Motor neuron (in vitro differentiated cells): ENCODE measurements around the gene OPN5. TPM values are rescaled to one million over a fixed set of nuclear protein-coding genes. Genes with fewer than 3 reads are reported as not detected.

Source experiments
- ATAC-seq, 8 experiments: fragments of 200-7000 bp; cut with Tn5 transposase; replicated peaks in 6 of 8; 2 replicates each; pipeline ENCODE4 v1.8.0; 2021; ENCODE audit warnings: mild to moderate bottlenecking in 8 of 8, moderate library complexity in 8 of 8
- H3K27ac ChIP-seq, 2 donors: fragments of 250-450 bp; sonication (Bioruptor Pico); 2 replicates each; pipeline ENCODE4 v1.9.0; 2021; ENCODE audit warnings: antibody characterized with exemption in 2 of 2, mild to moderate bottlenecking in 2 of 2, moderate library complexity in 1 of 2
- H3K4me1 ChIP-seq, 2 donors: fragments of 250-450 bp; sonication (Bioruptor Pico); replicated peaks in 1 of 2; 2 replicates each; pipeline ENCODE4 v1.6.1; 2021; ENCODE audit warnings: antibody characterized with exemption in 2 of 2, mild to moderate bottlenecking in 2 of 2, moderate library complexity in 1 of 2
- H3K4me3 ChIP-seq, 5 donors: fragments of 250-450 bp; sonication (Bioruptor Pico); 2 replicates each; pipeline ENCODE4 v1.9.0; 2021; ENCODE audit warnings: antibody characterized with exemption in 5 of 5, mild to moderate bottlenecking in 5 of 5, moderate library complexity in 4 of 5
- WGBS, 10 experiments: fragments of 450-650 bp; shearing (Covaris generic); methylation state at CpG; one replicate each; pipeline ENCODE4 v1.0.0; 2022; 5-methylcytosine and 5-hydroxymethylcytosine counted together
- in situ Hi-C, 9 experiments: fragments of 400-800 bp; cut with MboI; loops; one replicate each; pipeline ENCODE4 v1.15.0; 2021; ENCODE audit warnings: low sequenced_read_pairs in 9 of 9, low pct_unique_long_range_greater_than_20kb in 2 of 9; ENCODE audit not compliant: unreplicated experiment in 9 of 9
- total RNA-seq, 8 experiments: library from RNA; unstranded; fragments of 300-600 nt; gene quantifications; 2 replicates each; pipeline versions ENCODE4 v1.2.3 to v1.2.4, GENCODE V29; 2022

The OPN5 gene
- total RNA-seq, 8 experiments from 2014 or later = 0.05 to 1.6 (median 0.49) TPM; not detected in 1

GRCh38 chr6:47762502-47762901 is 19.3 kb upstream of the OPN5 start:
- 22 to 100% (median 98%) methylated on average over 1 to 3 of the region's 3 CpGs for WGBS, 10 experiments
- ATAC-seq = no peak
- Histone ChIP-seq H3K4me1 (no peaks in the 10 kb centered on the region), H3K4me3 (no peak overlapping the region), H3K27ac (no peak overlapping the region)
- in situ Hi-C loops = loop anchor here in 2 of 9 experiments (25.0 kb wide), 2 partner anchors 100 to 350 kb away; no protein-coding TSS in a partner anchor

GRCh38 chr6:47766445-47766844 is 15.4 kb upstream of the OPN5 start:
- Histone ChIP-seq H3K4me1 (no peaks in the 10 kb centered on the region), H3K27ac (no peak overlapping the region), H3K4me3 (no peak overlapping the region)
- in situ Hi-C loops = loop anchor here in 2 of 9 experiments (25.0 kb wide), 2 partner anchors 104 to 354 kb away; no protein-coding TSS in a partner anchor
- WGBS, 10 experiments = 30 to 100% (median 89%) methylated on average over 1 to 3 of the region's 3 CpGs
- ATAC-seq = no peak

GRCh38 chr6:47767102-47767501 is 14.7 kb upstream of the OPN5 start:
- Histone ChIP-seq H3K4me3 (no peak overlapping the region), H3K4me1 (no peaks in the 10 kb centered on the region), H3K27ac (no peak overlapping the region)
- in situ Hi-C loops = loop anchor here in 2 of 9 experiments (25.0 kb wide), 2 partner anchors 105 to 355 kb away; no protein-coding TSS in a partner anchor
- no peak for ATAC-seq
- 0 to 100% (median 65%) methylated on average over 1 of the region's 1 CpG; no CpG with 5 or more reads in 1 of the 10 experiments for WGBS, 10 experiments

DNA sequence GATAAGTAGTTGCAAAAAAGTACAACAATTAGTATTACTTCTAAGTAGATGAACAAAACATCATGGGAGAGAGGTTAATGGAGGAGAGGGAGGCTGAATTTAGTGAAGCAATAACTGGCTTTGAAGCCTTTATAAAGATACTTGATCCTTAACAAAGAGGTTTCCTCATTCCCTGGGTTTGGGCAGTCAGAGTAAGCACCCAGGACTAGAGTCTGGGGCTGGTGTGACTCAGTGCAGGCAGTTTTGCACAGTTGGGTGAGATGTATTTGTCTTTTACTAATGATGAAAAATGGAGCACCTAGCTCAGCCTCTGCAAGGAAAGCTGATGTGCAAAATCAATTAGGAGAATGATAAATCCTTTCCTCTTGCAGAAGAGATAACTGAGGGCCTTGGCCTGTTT is 11.8 kb upstream of the OPN5 start:
- no peak overlapping the region for H3K4me3 ChIP-seq
- peak in 2 of 8 experiments; percentile 52 to 89 for ATAC-seq
- peaks cover 0 to 10% of the 10 kb centered on the region in 2 donors for H3K4me1 ChIP-seq
- H3K27ac ChIP-seq = no peak overlapping the region
- in situ Hi-C loops = loop anchor here in 3 of 9 experiments (10.0 to 25.0 kb wide), 3 partner anchors 108 to 358 kb away; no protein-coding TSS in a partner anchor

DNA sequence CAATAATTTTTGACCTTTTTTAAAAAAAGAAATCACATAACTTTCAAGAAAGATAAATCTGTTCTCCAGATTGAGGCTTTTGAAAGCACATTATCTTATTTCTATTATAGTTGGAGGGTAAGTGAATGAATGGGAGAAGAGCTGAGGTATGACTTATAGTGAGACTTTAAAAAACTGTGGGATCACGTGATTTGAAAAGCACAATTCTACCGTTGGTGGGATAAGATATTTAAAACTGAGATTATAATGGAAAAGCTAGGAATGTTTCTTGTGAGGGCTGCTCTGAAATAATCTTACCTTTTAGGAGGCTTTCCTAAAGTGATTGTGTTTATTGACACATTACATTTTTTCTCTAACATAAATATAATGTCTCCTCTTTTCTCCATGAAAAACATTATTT is 9.5 kb upstream of the OPN5 start:
- WGBS, 10 experiments = 19 to 83% (median 74%) methylated on average over 2 of the region's 2 CpGs; no CpG with 5 or more reads in 2 of the 10 experiments
- in situ Hi-C loops = loop anchor here in 3 of 9 experiments (10.0 to 25.0 kb wide), 3 partner anchors 110 to 360 kb away; no protein-coding TSS in a partner anchor

GRCh38 chr6:47773005-47773404 is 8.8 kb upstream of the OPN5 start:
- no peak for ATAC-seq
- peaks cover 0 to 10% of the 10 kb centered on the region in 2 donors for H3K4me1 ChIP-seq
- in situ Hi-C loops = loop anchor here in 3 of 9 experiments (10.0 to 25.0 kb wide), 3 partner anchors 111 to 361 kb away; no protein-coding TSS in a partner anchor
- H3K4me3 ChIP-seq = no peak overlapping the region
- H3K27ac ChIP-seq = no peak overlapping the region
- 20 to 100% (median 81%) methylated on average over 1 to 5 of the region's 5 CpGs for WGBS, 10 experiments

More for the DNA sequence above, 9.5 kb upstream of the OPN5 start:
- peaks cover 0 to 10% of the 10 kb centered on the region in 2 donors for H3K4me1 ChIP-seq
- no peak overlapping the region for H3K4me3 ChIP-seq
- no peak overlapping the region for H3K27ac ChIP-seq
- ATAC-seq = no peak

- 0 to 45% (median 6%) methylated on average over 2 to 6 of the region's 6 CpGs; no CpG with 5 or more reads in 2 of the 10 experiments for WGBS, 10 experiments
- Histone ChIP-seq H3K27ac (no peak overlapping the region), H3K4me1 (no peaks in the 10 kb centered on the region), H3K4me3 (no peak overlapping the region)
- peak; percentile 51 to 96 (median 68) for ATAC-seq
- in situ Hi-C loops = loop anchor here in 8 of 9 experiments (10.0 to 25.0 kb wide), 5 partner anchors 146 to 1632 kb away; no protein-coding TSS in a partner anchor
Observed at GRCh38 chr6:47780510-47781356, 1.1 kb upstream of the OPN5 start.

- WGBS, 10 experiments = 14 to 100% (median 33%) methylated on average over 1 to 2 of the region's 2 CpGs; no CpG with 5 or more reads in 1 of the 10 experiments
- H3K4me1 ChIP-seq = peaks cover 0 to 2% of the 10 kb centered on the region in 2 donors
- H3K27ac ChIP-seq = no peak overlapping the region
- H3K4me3 ChIP-seq = no peak overlapping the region
- no peak for ATAC-seq
- in situ Hi-C loops = loop anchor here in 8 of 9 experiments (10.0 to 25.0 kb wide), 5 partner anchors 150 to 1627 kb away; no protein-coding TSS in a partner anchor
Observed at GRCh38 chr6:47785182-47785581, 3.4 kb downstream of the OPN5 start.

DNA sequence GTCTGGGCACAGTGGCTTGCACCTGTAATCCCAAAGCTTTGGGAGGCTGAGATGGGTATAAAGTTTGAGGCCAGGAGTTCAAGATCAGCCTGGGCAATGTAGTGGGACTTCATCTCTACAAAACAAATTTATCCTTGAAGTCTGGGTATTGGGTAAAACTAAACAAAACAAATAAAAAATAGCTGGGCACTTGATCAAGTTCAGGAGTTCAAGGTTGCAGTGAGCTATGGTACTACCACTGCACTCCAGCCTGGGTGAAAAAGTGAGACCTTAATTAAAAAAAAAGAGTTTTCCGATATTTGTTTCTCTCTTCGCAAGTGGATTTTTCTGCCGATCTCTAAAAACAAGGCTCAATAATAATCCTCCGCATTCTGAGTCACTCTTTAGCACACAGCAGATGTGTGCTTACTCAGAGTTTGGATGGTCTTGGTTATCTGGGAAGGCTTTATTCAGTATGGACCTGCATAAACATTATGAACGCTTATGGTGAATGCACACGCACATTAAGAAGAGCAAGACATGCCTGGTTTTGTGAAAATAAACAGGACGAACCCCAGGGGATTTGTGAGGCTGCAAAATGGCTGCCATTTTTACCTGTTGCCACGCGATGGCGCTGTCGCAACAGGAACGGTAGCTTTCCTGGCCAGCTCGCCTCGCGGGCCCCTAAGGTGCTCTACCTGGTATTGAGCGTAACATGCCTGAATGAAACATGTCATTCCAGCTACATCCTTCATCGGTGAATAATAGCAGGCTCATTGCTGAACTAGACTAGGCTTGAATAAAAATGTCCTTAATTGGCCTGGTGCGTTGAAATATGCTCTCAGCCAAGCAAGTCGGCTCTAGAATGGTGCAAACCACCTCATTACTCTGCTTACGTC is 6.0 kb downstream of the OPN5 start:
- H3K4me3 ChIP-seq = no peak overlapping the region
- WGBS, 10 experiments = 3 to 60% (median 20%) methylated on average over 2 to 20 of the region's 20 CpGs
- peak; percentile 81 to 95 (median 86) for ATAC-seq
- in situ Hi-C loops = loop anchor here in 8 of 9 experiments (10.0 to 25.0 kb wide), 5 partner anchors 153 to 1624 kb away; no protein-coding TSS in a partner anchor
- H3K27ac ChIP-seq = no peak overlapping the region
- peaks cover 0 to 2% of the 10 kb centered on the region in 2 donors for H3K4me1 ChIP-seq

DNA sequence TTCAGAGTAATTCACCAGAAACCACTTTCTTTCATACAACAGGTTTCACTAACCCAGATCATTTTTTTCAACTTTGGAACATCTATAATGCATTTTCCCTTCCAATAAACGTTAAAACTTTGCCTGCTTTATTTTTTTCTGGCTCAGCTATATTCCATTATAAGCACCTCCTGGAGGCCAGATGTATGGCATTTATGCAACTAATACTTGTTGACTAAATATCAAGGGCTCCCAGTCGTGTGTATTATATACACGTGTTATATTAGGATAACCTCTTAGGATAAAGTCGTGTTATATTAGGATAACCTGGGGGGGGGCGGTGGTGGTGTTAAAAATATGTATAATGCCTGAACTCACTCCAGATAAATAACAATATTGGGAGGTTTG is 6.7 kb downstream of the OPN5 start:
- no peak overlapping the region for H3K4me3 ChIP-seq

DNA sequence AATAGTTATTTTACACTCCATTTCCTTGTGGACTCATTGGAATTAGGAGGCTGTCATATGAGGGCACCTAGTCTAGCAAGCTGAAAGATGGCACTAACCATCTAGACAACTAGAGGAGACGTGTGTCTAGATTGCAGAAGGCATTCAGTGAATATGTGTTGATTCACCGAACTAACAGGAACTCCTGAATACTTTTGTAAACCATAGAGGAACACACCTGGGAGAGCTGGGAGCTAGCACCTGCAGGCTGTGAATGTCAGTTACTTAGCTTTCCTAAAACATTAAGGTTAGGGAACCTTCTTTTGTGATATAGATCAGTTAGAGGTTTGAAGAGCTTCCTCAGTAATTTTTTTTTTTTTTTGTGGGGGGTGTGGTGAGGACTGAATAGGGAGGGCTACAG is 7.7 kb downstream of the OPN5 start:
- no peak for ATAC-seq
- in situ Hi-C loops = loop anchor here in 8 of 9 experiments (10.0 to 25.0 kb wide), 5 partner anchors 155 to 1623 kb away; no protein-coding TSS in a partner anchor
- Histone ChIP-seq H3K4me1 (peaks cover 0 to 2% of the 10 kb centered on the region in 2 donors), H3K4me3 (no peak overlapping the region), H3K27ac (no peak overlapping the region)
- WGBS, 10 experiments = 40 to 80% (median 74%) methylated on average over 1 to 2 of the region's 2 CpGs; no CpG with 5 or more reads in 4 of the 10 experiments

More for the DNA sequence above, 6.7 kb downstream of the OPN5 start:
- no peak overlapping the region for H3K27ac ChIP-seq
- peaks cover 0 to 2% of the 10 kb centered on the region in 2 donors for H3K4me1 ChIP-seq
- ATAC-seq = peak in 2 of 8 experiments; percentile 13 to 14
- in situ Hi-C loops = loop anchor here in 8 of 9 experiments (10.0 to 25.0 kb wide), 5 partner anchors 154 to 1624 kb away; no protein-coding TSS in a partner anchor
- 0 to 97% (median 31%) methylated on average over 1 to 4 of the region's 5 CpGs for WGBS, 10 experiments

DNA sequence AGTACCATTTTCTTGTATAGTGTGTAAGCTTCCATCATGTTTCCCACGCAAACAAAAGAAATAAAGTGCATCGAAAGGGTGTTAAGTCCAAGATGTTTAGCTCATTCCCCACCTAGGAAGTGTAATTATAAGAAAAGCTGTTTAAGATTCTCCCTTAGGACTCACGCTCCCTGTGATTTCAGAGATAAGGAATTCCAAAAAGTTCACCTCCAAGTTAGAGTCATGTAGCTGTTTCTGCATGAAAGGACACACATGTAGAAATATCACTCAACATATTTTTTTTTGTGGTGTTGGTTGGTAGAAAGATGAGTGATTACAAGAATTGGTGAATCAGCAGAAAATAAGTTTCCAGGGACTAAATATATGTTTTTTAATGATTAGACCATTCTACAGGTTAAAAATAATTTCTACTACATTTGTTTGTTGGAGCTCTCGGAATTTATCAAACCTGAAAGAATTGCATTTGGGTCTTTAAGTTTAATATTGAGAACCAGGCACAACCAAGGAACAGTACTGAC is 10.4 kb downstream of the OPN5 start:
- in situ Hi-C loops = loop anchor here in 8 of 9 experiments (25.0 kb wide), 3 partner anchors 380 to 1620 kb away; no protein-coding TSS in a partner anchor
- ATAC-seq = no peak
- no peak overlapping the region for H3K4me3 ChIP-seq
- 30 to 100% (median 98%) methylated on average over 2 to 4 of the region's 4 CpGs; no CpG with 5 or more reads in 1 of the 10 experiments for WGBS, 10 experiments
- H3K27ac ChIP-seq = no peak overlapping the region
- peaks cover 0 to 2% of the 10 kb centered on the region in 2 donors for H3K4me1 ChIP-seq
